Measurements from ENCODE around the gene TMCC3. TPM values are rescaled to one million over a fixed set of nuclear protein-coding genes. Genes with fewer than 3 reads are reported as not detected.
"Not testable (repeated sequence)": the region's sequence is repeated elsewhere in the genome, so short reads cannot be mapped to it uniquely, and the experiment has no call there.

The TMCC3 gene
- total RNA-seq, 2 experiments from 2014 or later, result 0.18 to 0.60 TPM

- DNase-seq; ATAC-seq; CTCF ChIA-PET; H3K4me1 Mint-ChIP-seq (ENCODE audit: low read depth); H3K36me3 Mint-ChIP-seq (ENCODE audit: low read depth); H3K27ac Mint-ChIP-seq; H3K9me3 Mint-ChIP-seq (ENCODE audit: insufficient read depth); H3K4me3 Mint-ChIP-seq; H3K27me3 Mint-ChIP-seq (ENCODE audit: low read depth); POLR2A ChIA-PET: not testable (repeated sequence)
Observed at GRCh38 chr12:94548833-94549232, 101.5 kb downstream of the TMCC3 start.

- H3K36me3 Mint-ChIP-seq (ENCODE audit: low read depth), result peaks cover 7% of the 10 kb centered on the region
- H3K4me3 Mint-ChIP-seq, result no peak overlapping the region
- H3K9me3 Mint-ChIP-seq (ENCODE audit: insufficient read depth), result peaks cover 9% of the 10 kb centered on the region
- DNase-seq, result peak; percentile 28
- no peak overlapping the region for H3K27ac Mint-ChIP-seq
- peaks cover 3% of the 10 kb centered on the region for H3K4me1 Mint-ChIP-seq (ENCODE audit: low read depth)
- H3K27me3 Mint-ChIP-seq (ENCODE audit: low read depth), result peaks cover 3% of the 10 kb centered on the region
- CTCF ChIA-PET, result interaction anchor here (0.7 kb wide), 1 partner anchor 411 kb away, joined by 3 read pairs; no protein-coding TSS in a partner anchor
- POLR2A ChIA-PET, result no interaction called here
- peak; percentile 57 for ATAC-seq
Observed at GRCh38 chr12:94545935-94546771, 104.2 kb downstream of the TMCC3 start.

GRCh38 chr12:94544355-94544754 lies 106.0 kb downstream of the TMCC3 start:
- no peaks in the 10 kb centered on the region for H3K4me1 Mint-ChIP-seq (ENCODE audit: low read depth)
- ChIA-PET POLR2A (no interaction called here), CTCF (no interaction called here)
- peaks cover 9% of the 10 kb centered on the region for H3K9me3 Mint-ChIP-seq (ENCODE audit: insufficient read depth)
- peaks cover 3% of the 10 kb centered on the region for H3K27me3 Mint-ChIP-seq (ENCODE audit: low read depth)
- H3K27ac Mint-ChIP-seq, result no peak overlapping the region
- H3K4me3 Mint-ChIP-seq, result no peak overlapping the region
- DNase-seq, result no peak
- no peak for ATAC-seq
- peaks cover 7% of the 10 kb centered on the region for H3K36me3 Mint-ChIP-seq (ENCODE audit: low read depth)

GRCh38 chr12:94538318-94538717 lies 112.0 kb downstream of the TMCC3 start:
- H3K9me3 Mint-ChIP-seq (ENCODE audit: insufficient read depth), result no peaks in the 10 kb centered on the region
- peaks cover 3% of the 10 kb centered on the region for H3K27me3 Mint-ChIP-seq (ENCODE audit: low read depth)
- peaks cover 31% of the 10 kb centered on the region for H3K4me1 Mint-ChIP-seq (ENCODE audit: low read depth)
- no peak for ATAC-seq
- ChIA-PET POLR2A (no interaction called here), CTCF (no interaction called here)
- no peak for DNase-seq
- no peaks in the 10 kb centered on the region for H3K36me3 Mint-ChIP-seq (ENCODE audit: low read depth)
- no peak overlapping the region for H3K27ac Mint-ChIP-seq
- no peak overlapping the region for H3K4me3 Mint-ChIP-seq

- ChIA-PET CTCF (interaction anchor here (1.5 to 2.3 kb wide), 3 partner anchors 395 to 402 kb away, joined by 4 to 17 read pairs (median 5); no protein-coding TSS in a partner anchor), POLR2A (no interaction called here)
- DNase-seq, result no peak
- Mint-ChIP-seq H3K9me3 (ENCODE audit: insufficient read depth) (no peaks in the 10 kb centered on the region), H3K4me3 (no peak overlapping the region), H3K4me1 (ENCODE audit: low read depth) (peaks cover 39% of the 10 kb centered on the region), H3K27me3 (ENCODE audit: low read depth) (peaks cover 3% of the 10 kb centered on the region), H3K27ac (no peak overlapping the region), H3K36me3 (ENCODE audit: low read depth) (no peaks in the 10 kb centered on the region)
- ATAC-seq, result no peak
Observed at GRCh38 chr12:94536040-94536965, 114.1 kb downstream of the TMCC3 start.

- peaks cover 39% of the 10 kb centered on the region for H3K4me1 Mint-ChIP-seq (ENCODE audit: low read depth)
- no peaks in the 10 kb centered on the region for H3K9me3 Mint-ChIP-seq (ENCODE audit: insufficient read depth)
- POLR2A ChIA-PET, result no interaction called here
- ATAC-seq (no peak), DNase-seq (no peak)
- no peaks in the 10 kb centered on the region for H3K36me3 Mint-ChIP-seq (ENCODE audit: low read depth)
- H3K27ac Mint-ChIP-seq, result peak overlapping the region; percentile 64
- H3K27me3 Mint-ChIP-seq (ENCODE audit: low read depth), result peaks cover 2% of the 10 kb centered on the region
- CTCF ChIA-PET, result interaction anchor here (0.6 to 2.3 kb wide), 4 partner anchors 390 to 433 kb away, joined by 3 to 17 read pairs (median 10); no protein-coding TSS in a partner anchor
- H3K4me3 Mint-ChIP-seq, result no peak overlapping the region
Observed at GRCh38 chr12:94535510-94535921, 114.8 kb downstream of the TMCC3 start.

- H3K36me3 Mint-ChIP-seq (ENCODE audit: low read depth), result no peaks in the 10 kb centered on the region
- ChIA-PET POLR2A (interaction anchor here (0.7 kb wide), 1 partner anchor 399 kb away, joined by 4 read pairs; no protein-coding TSS in a partner anchor), CTCF (interaction anchor here (0.6 to 2.3 kb wide), 8 partner anchors 334 to 1032 kb away, joined by 3 to 17 read pairs (median 4); no protein-coding TSS in a partner anchor)
- ATAC-seq (peak; percentile 58), DNase-seq (peak; percentile 34)
- H3K9me3 Mint-ChIP-seq (ENCODE audit: insufficient read depth), result no peaks in the 10 kb centered on the region
- peak overlapping the region; percentile 81 for H3K27ac Mint-ChIP-seq
- H3K4me3 Mint-ChIP-seq, result no peak overlapping the region
- peaks cover 39% of the 10 kb centered on the region for H3K4me1 Mint-ChIP-seq (ENCODE audit: low read depth)
- peaks cover 6% of the 10 kb centered on the region for H3K27me3 Mint-ChIP-seq (ENCODE audit: low read depth)
Observed at GRCh38 chr12:94534774-94535509, 115.4 kb downstream of the TMCC3 start.

- no peak overlapping the region for H3K4me3 Mint-ChIP-seq
- ATAC-seq, result no peak
- POLR2A ChIA-PET, result interaction anchor here (0.7 kb wide), 1 partner anchor 399 kb away, joined by 4 read pairs; no protein-coding TSS in a partner anchor
- peaks cover 9% of the 10 kb centered on the region for H3K27me3 Mint-ChIP-seq (ENCODE audit: low read depth)
- peak overlapping the region; percentile 81 for H3K27ac Mint-ChIP-seq
- no peak for DNase-seq
- peaks cover 39% of the 10 kb centered on the region for H3K4me1 Mint-ChIP-seq (ENCODE audit: low read depth)
- CTCF ChIA-PET, result interaction anchor here (1.0 to 2.3 kb wide), 7 partner anchors 333 to 1032 kb away, joined by 3 to 17 read pairs (median 5); no protein-coding TSS in a partner anchor
- no peaks in the 10 kb centered on the region for H3K36me3 Mint-ChIP-seq (ENCODE audit: low read depth)
- H3K9me3 Mint-ChIP-seq (ENCODE audit: insufficient read depth), result no peaks in the 10 kb centered on the region
Observed at GRCh38 chr12:94534278-94534677, 116.1 kb downstream of the TMCC3 start.

GRCh38 chr12:94532490-94533422 lies 117.6 kb downstream of the TMCC3 start:
- ChIA-PET CTCF (interaction anchor here (0.6 to 1.2 kb wide), 4 partner anchors 10 to 398 kb away, joined by 3 to 4 read pairs (median 4); partner anchors contain the start of gene CEP83), POLR2A (no interaction called here)
- H3K27ac Mint-ChIP-seq, result peak overlapping the region; percentile 26
- DNase-seq, result peak; percentile 79
- H3K4me3 Mint-ChIP-seq, result no peak overlapping the region
- H3K36me3 Mint-ChIP-seq (ENCODE audit: low read depth), result no peaks in the 10 kb centered on the region
- H3K4me1 Mint-ChIP-seq (ENCODE audit: low read depth), result peaks cover 39% of the 10 kb centered on the region
- peaks cover 11% of the 10 kb centered on the region for H3K27me3 Mint-ChIP-seq (ENCODE audit: low read depth)
- no peaks in the 10 kb centered on the region for H3K9me3 Mint-ChIP-seq (ENCODE audit: insufficient read depth)
- ATAC-seq, result peak; percentile 82

GRCh38 chr12:94531196-94531720 lies 119.1 kb downstream of the TMCC3 start:
- ChIA-PET POLR2A (no interaction called here), CTCF (interaction anchor here (1.0 to 3.9 kb wide), 6 partner anchors 8 to 430 kb away, joined by 3 to 19 read pairs (median 4); no protein-coding TSS in a partner anchor)
- no peak for DNase-seq
- ATAC-seq, result no peak
- H3K4me3 Mint-ChIP-seq, result no peak overlapping the region
- H3K36me3 Mint-ChIP-seq (ENCODE audit: low read depth), result no peaks in the 10 kb centered on the region
- H3K4me1 Mint-ChIP-seq (ENCODE audit: low read depth), result peaks cover 36% of the 10 kb centered on the region
- H3K27me3 Mint-ChIP-seq (ENCODE audit: low read depth), result peaks cover 11% of the 10 kb centered on the region
- no peak overlapping the region for H3K27ac Mint-ChIP-seq
- no peaks in the 10 kb centered on the region for H3K9me3 Mint-ChIP-seq (ENCODE audit: insufficient read depth)

Data from activated CD8-positive, alpha-beta T cell treated with anti-CD3 and anti-CD28 coated beads, Interleukin-2, amount 10 ng/mL, durations not matched to agents 7 days and 5 days (primary cell).